HL-60 (cell line): ENCODE results near the gene JAKMIP1.

Experiments
- CTCF ChIP-seq: IDR thresholded peaks from one replicate; pipeline ENCODE4 v1.5.1; 2011; ENCODE audit warnings: low read length, control low read depth, inconsistent platforms; ENCODE audit not compliant: insufficient read depth
- GABPA ChIP-seq: IDR thresholded peaks from 2 replicates; pipeline ENCODE4 v1.6.1; 2012; ENCODE audit warnings: low read depth
- POLR2AphosphoS5 ChIP-seq: IDR thresholded peaks from 2 replicates; pipeline ENCODE4 v1.6.1; 2012; ENCODE audit warnings: low read depth
- SPI1 ChIP-seq: IDR thresholded peaks from 2 replicates; pipeline ENCODE4 v1.6.1; 2012; ENCODE audit warnings: low read depth, mild to moderate bottlenecking, borderline replicate concordance
- TF ChIP-seq, protein P1 (sequence below): IDR thresholded peaks from 2 replicates; pipeline ENCODE4 v1.6.1; 2012; ENCODE audit warnings: low read depth; ENCODE audit not compliant: insufficient replicate concordance

DNA sequence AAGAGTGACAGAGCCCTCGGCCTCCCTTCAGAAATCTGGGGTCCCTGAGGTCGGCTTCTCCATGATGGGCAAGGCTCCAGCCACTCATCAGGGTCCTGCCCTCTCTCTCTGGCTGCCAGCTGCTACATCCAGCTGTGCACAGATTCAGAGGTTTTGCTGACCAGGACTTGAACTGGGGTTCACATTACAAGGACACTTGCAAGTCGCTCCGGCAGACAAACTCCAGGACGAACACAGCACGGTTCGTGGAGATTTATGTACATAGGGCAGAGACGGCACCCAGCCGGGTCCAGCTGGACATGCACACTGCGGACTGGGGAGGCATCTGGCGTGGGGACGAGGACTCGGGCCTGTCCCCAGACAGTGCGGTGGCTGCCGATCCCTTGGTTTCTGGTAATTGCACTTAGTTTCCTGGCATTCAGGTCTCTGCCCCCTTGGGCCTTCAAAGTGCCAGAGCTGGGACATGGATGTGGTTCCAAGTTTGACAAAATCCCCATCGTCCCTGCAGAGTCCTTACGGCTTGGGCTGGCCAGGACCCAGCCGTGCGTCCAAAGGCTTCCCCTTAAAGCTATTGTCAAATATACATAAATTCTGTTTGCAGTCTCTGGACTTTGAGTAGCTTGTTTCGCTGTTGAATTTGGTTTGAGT, 175.9 kb downstream of the JAKMIP1 start:
- TF ChIP-seq CTCF (no peak), GABPA (no peak), POLR2AphosphoS5 (no peak), SPI1 (no peak)
- TF ChIP-seq, protein P1, sequence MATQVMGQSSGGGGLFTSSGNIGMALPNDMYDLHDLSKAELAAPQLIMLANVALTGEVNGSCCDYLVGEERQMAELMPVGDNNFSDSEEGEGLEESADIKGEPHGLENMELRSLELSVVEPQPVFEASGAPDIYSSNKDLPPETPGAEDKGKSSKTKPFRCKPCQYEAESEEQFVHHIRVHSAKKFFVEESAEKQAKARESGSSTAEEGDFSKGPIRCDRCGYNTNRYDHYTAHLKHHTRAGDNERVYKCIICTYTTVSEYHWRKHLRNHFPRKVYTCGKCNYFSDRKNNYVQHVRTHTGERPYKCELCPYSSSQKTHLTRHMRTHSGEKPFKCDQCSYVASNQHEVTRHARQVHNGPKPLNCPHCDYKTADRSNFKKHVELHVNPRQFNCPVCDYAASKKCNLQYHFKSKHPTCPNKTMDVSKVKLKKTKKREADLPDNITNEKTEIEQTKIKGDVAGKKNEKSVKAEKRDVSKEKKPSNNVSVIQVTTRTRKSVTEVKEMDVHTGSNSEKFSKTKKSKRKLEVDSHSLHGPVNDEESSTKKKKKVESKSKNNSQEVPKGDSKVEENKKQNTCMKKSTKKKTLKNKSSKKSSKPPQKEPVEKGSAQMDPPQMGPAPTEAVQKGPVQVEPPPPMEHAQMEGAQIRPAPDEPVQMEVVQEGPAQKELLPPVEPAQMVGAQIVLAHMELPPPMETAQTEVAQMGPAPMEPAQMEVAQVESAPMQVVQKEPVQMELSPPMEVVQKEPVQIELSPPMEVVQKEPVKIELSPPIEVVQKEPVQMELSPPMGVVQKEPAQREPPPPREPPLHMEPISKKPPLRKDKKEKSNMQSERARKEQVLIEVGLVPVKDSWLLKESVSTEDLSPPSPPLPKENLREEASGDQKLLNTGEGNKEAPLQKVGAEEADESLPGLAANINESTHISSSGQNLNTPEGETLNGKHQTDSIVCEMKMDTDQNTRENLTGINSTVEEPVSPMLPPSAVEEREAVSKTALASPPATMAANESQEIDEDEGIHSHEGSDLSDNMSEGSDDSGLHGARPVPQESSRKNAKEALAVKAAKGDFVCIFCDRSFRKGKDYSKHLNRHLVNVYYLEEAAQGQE = no peak
